C4-2B (cell line): ENCODE results near the gene BUD31.

Experiments used
- CTCF ChIP-seq: fragments of 450-650 bp; conservative IDR thresholded peaks from 2 replicates; pipeline ENCODE4 v1.5.1; 2017; ENCODE audit warnings: mild to moderate bottlenecking
- ZFX ChIP-seq: fragments of 450-650 bp; IDR thresholded peaks from 2 replicates; pipeline ENCODE4 v1.6.1; 2017

- TF ChIP-seq ZFX: no peak
- no peak for TF ChIP-seq CTCF
Observed at GRCh38 chr7:99363286-99363685, 45.5 kb upstream of the BUD31 start.
